ENCODE measurements around the gene FAM50A. TPM values are rescaled to one million over a fixed set of nuclear protein-coding genes. Genes with fewer than 3 reads are reported as not detected.

The FAM50A gene
- total RNA-seq, 1 experiment from 2014 or later, result 75.9 TPM

GRCh38 chrX:154419688-154420401 is 24.1 kb upstream of the FAM50A start:
- H3K4me1 Mint-ChIP-seq (ENCODE audit: low read depth, unreplicated experiment), result no peaks in the 10 kb centered on the region

GRCh38 chrX:154420402-154420756 is 23.6 kb upstream of the FAM50A start:
- Mint-ChIP-seq H3K36me3 (ENCODE audit: insufficient read depth, unreplicated experiment) (no peaks in the 10 kb centered on the region), H3K4me1 (ENCODE audit: low read depth, unreplicated experiment) (no peaks in the 10 kb centered on the region), H3K27me3 (ENCODE audit: insufficient read depth, unreplicated experiment) (no peaks in the 10 kb centered on the region), H3K9me3 (ENCODE audit: unreplicated experiment) (no peaks in the 10 kb centered on the region), H3K4me3 (ENCODE audit: unreplicated experiment) (no peak overlapping the region), H3K27ac (ENCODE audit: unreplicated experiment) (no peak overlapping the region)
- intact Hi-C loops (cut with micrococcal nuclease; ENCODE audit: unreplicated experiment), result no loop called here
- DNase-seq, result no peak
- Histone ChIP-seq H3K27me3 (replicated peaks; ENCODE audit: control insufficient read depth, insufficient read depth, low read length) (no peaks in the 10 kb centered on the region), H3K9me3 (no peaks in the 10 kb centered on the region), H3K4me1 (no peaks in the 10 kb centered on the region), H3K36me3 (ENCODE audit: control insufficient read depth, insufficient read depth, low read length) (no peaks in the 10 kb centered on the region), H3K4me3 (ENCODE audit: low read depth, low read length) (no peak overlapping the region)
- CTCF ChIA-PET, result no interaction called here
- BruUV-seq (replicated peaks), result no TSS peak
- TF ChIP-seq CTCF (IDR thresholded peaks at IDR 0.05; ENCODE audit: insufficient read depth in 1 of 2, low read depth in 1 of 2, low read length in 1 of 2, severe bottlenecking in 1 of 2, unreplicated experiment in 1 of 2), result no peak
- POLR2A ChIA-PET, result no interaction called here

More at GRCh38 chrX:154419688-154420401, 24.1 kb upstream of the FAM50A start:
- no peaks in the 10 kb centered on the region for H3K4me1 ChIP-seq
- no peaks in the 10 kb centered on the region for H3K9me3 ChIP-seq
- intact Hi-C loops (cut with micrococcal nuclease; ENCODE audit: unreplicated experiment), result no loop called here
- H3K27me3 ChIP-seq (replicated peaks; ENCODE audit: control insufficient read depth, insufficient read depth, low read length), result no peaks in the 10 kb centered on the region
- no TSS peak for BruUV-seq (replicated peaks)
- H3K36me3 Mint-ChIP-seq (ENCODE audit: insufficient read depth, unreplicated experiment), result no peaks in the 10 kb centered on the region
- H3K36me3 ChIP-seq (ENCODE audit: control insufficient read depth, insufficient read depth, low read length), result no peaks in the 10 kb centered on the region
- no peak overlapping the region for H3K4me3 Mint-ChIP-seq (ENCODE audit: unreplicated experiment)
- H3K9me3 Mint-ChIP-seq (ENCODE audit: unreplicated experiment), result no peaks in the 10 kb centered on the region
- H3K4me3 ChIP-seq (ENCODE audit: low read depth, low read length), result no peak overlapping the region
- H3K27me3 Mint-ChIP-seq (ENCODE audit: insufficient read depth, unreplicated experiment), result no peaks in the 10 kb centered on the region
- TF ChIP-seq CTCF (IDR thresholded peaks at IDR 0.05; ENCODE audit: insufficient read depth in 1 of 2, low read depth in 1 of 2, low read length in 1 of 2, severe bottlenecking in 1 of 2, unreplicated experiment in 1 of 2), result no peak
- no peak overlapping the region for H3K27ac Mint-ChIP-seq (ENCODE audit: unreplicated experiment)
- DNase-seq, result no peak
- ChIA-PET CTCF (no interaction called here), POLR2A (no interaction called here)

GRCh38 chrX:154426916-154427770 is 16.8 kb upstream of the FAM50A start:
- CTCF ChIA-PET, result interaction anchor here (0.6 kb wide), 1 partner anchor 110 kb away, joined by 4 read pairs; no protein-coding TSS in a partner anchor
- BruUV-seq (replicated peaks), result no TSS peak
- no peak for DNase-seq
- Mint-ChIP-seq H3K9me3 (ENCODE audit: unreplicated experiment) (no peaks in the 10 kb centered on the region), H3K27ac (ENCODE audit: unreplicated experiment) (no peak overlapping the region), H3K27me3 (ENCODE audit: insufficient read depth, unreplicated experiment) (no peaks in the 10 kb centered on the region), H3K4me1 (ENCODE audit: low read depth, unreplicated experiment) (peaks cover 14% of the 10 kb centered on the region), H3K36me3 (ENCODE audit: insufficient read depth, unreplicated experiment) (peaks cover 11% of the 10 kb centered on the region), H3K4me3 (ENCODE audit: unreplicated experiment) (peak overlapping the region; percentile 82)
- Histone ChIP-seq H3K4me1 (peaks cover 10% of the 10 kb centered on the region; the same call in 1 of the 2 replicates), H3K9me3 (no peaks in the 10 kb centered on the region), H3K36me3 (ENCODE audit: control insufficient read depth, insufficient read depth, low read length) (no peaks in the 10 kb centered on the region), H3K27me3 (replicated peaks; ENCODE audit: control insufficient read depth, insufficient read depth, low read length) (no peaks in the 10 kb centered on the region), H3K4me3 (ENCODE audit: low read depth, low read length) (no peak overlapping the region)
- no peak for TF ChIP-seq CTCF (IDR thresholded peaks at IDR 0.05; ENCODE audit: insufficient read depth in 1 of 2, low read depth in 1 of 2, low read length in 1 of 2, severe bottlenecking in 1 of 2, unreplicated experiment in 1 of 2)
- POLR2A ChIA-PET, result no interaction called here
- intact Hi-C loops (cut with micrococcal nuclease; ENCODE audit: unreplicated experiment), result no loop called here

Data from Caco-2 (cell line).